ENCODE data around the gene TIMM13. TPM values are rescaled to one million over a fixed set of nuclear protein-coding genes. Genes with fewer than 3 reads are reported as not detected.

The TIMM13 gene
- polyA plus RNA-seq, 1 donor (not counting 4 experiments of a cell fraction or from before 2014, with no cell fraction given), result 45.0 TPM

- Histone ChIP-seq H3K27ac (ENCODE audit: control insufficient read depth, insufficient read depth, low read length) (no peak overlapping the region), H3K9me3 (ENCODE audit: control insufficient read depth, low read depth, low read length) (no peaks in the 10 kb centered on the region), H3K36me3 (ENCODE audit: control insufficient read depth in 2 of 2, extremely low read depth in 1 of 2, insufficient read depth in 2 of 2, low read length in 2 of 2) (peaks cover 17 to 21% of the 10 kb centered on the region in 2 experiments), H3K4me1 (ENCODE audit: control insufficient read depth, extremely low read depth, insufficient read depth, low read length) (peaks cover 1% of the 10 kb centered on the region), H4K20me1 (ENCODE audit: control insufficient read depth, extremely low read depth, insufficient read depth, low read length) (no peaks in the 10 kb centered on the region), H3K9me1 (ENCODE audit: control insufficient read depth, extremely low read depth, insufficient read depth, low read length) (no peaks in the 10 kb centered on the region), H2AFZ (ENCODE audit: control insufficient read depth, low read length) (no peak overlapping the region), H3K4me2 (ENCODE audit: control insufficient read depth, extremely low read depth, insufficient read depth, low read depth, low read length) (no peak overlapping the region), H3K4me3 (ENCODE audit: control insufficient read depth in 2 of 3, extremely low read depth in 1 of 3, insufficient read depth in 2 of 3, low read depth in 1 of 3, low read length in 3 of 3) (no peak overlapping the region), H3K9ac (ENCODE audit: control insufficient read depth, extremely low read depth, insufficient read depth, low read length) (no peak overlapping the region), H3K27me3 (ENCODE audit: control insufficient read depth, extremely low read depth, insufficient read depth, low read length) (no peaks in the 10 kb centered on the region), H3K79me2 (ENCODE audit: control insufficient read depth, insufficient read depth, low read length) (peaks cover 9% of the 10 kb centered on the region)
- FAIRE-seq (no peak), DNase-seq (ENCODE audit: low read depth, low spot score) (no peak)
- TF ChIP-seq, protein P1, sequence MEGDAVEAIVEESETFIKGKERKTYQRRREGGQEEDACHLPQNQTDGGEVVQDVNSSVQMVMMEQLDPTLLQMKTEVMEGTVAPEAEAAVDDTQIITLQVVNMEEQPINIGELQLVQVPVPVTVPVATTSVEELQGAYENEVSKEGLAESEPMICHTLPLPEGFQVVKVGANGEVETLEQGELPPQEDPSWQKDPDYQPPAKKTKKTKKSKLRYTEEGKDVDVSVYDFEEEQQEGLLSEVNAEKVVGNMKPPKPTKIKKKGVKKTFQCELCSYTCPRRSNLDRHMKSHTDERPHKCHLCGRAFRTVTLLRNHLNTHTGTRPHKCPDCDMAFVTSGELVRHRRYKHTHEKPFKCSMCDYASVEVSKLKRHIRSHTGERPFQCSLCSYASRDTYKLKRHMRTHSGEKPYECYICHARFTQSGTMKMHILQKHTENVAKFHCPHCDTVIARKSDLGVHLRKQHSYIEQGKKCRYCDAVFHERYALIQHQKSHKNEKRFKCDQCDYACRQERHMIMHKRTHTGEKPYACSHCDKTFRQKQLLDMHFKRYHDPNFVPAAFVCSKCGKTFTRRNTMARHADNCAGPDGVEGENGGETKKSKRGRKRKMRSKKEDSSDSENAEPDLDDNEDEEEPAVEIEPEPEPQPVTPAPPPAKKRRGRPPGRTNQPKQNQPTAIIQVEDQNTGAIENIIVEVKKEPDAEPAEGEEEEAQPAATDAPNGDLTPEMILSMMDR (optimal IDR thresholded peaks at IDR 0.05 in 1 of 3, IDR thresholded peaks at IDR 0.05 in 1 of 3, conservative IDR thresholded peaks at IDR 0.05 in 1 of 3; ENCODE audit: extremely low read depth in 1 of 3, insufficient read depth in 2 of 3, low read length in 3 of 3), result no peak
- TF ChIP-seq EZH2 (IDR thresholded peaks at IDR 0.05; ENCODE audit: low read length), result no peak
- dilution Hi-C loops (cut with MboI; ENCODE audit: extremely low pct_ligation_motif_present, low sequenced_read_pairs), result no loop called here
Measured at GRCh38 chr19:2433854-2434253, 6.5 kb upstream of the TIMM13 start.

- Histone ChIP-seq H3K4me3 (ENCODE audit: control insufficient read depth in 2 of 3, extremely low read depth in 1 of 3, insufficient read depth in 2 of 3, low read depth in 1 of 3, low read length in 3 of 3) (no peak overlapping the region), H3K9ac (ENCODE audit: control insufficient read depth, extremely low read depth, insufficient read depth, low read length) (no peak overlapping the region), H3K4me2 (ENCODE audit: control insufficient read depth, extremely low read depth, insufficient read depth, low read depth, low read length) (no peak overlapping the region), H3K27ac (ENCODE audit: control insufficient read depth, insufficient read depth, low read length) (no peak overlapping the region), H3K9me3 (ENCODE audit: control insufficient read depth, low read depth, low read length) (no peaks in the 10 kb centered on the region), H4K20me1 (ENCODE audit: control insufficient read depth, extremely low read depth, insufficient read depth, low read length) (no peaks in the 10 kb centered on the region), H3K9me1 (ENCODE audit: control insufficient read depth, extremely low read depth, insufficient read depth, low read length) (no peaks in the 10 kb centered on the region), H2AFZ (ENCODE audit: control insufficient read depth, low read length) (no peak overlapping the region), H3K4me1 (ENCODE audit: control insufficient read depth, extremely low read depth, insufficient read depth, low read length) (peaks cover 11% of the 10 kb centered on the region), H3K79me2 (ENCODE audit: control insufficient read depth, insufficient read depth, low read length) (peaks cover under 1% of the 10 kb centered on the region), H3K36me3 (ENCODE audit: control insufficient read depth in 2 of 2, extremely low read depth in 1 of 2, insufficient read depth in 2 of 2, low read length in 2 of 2) (peaks cover 5 to 15% of the 10 kb centered on the region in 2 experiments), H3K27me3 (ENCODE audit: control insufficient read depth, extremely low read depth, insufficient read depth, low read length) (no peaks in the 10 kb centered on the region)
- DNase-seq (ENCODE audit: low read depth, low spot score) (no peak), FAIRE-seq (no peak)
- dilution Hi-C loops (cut with MboI; ENCODE audit: extremely low pct_ligation_motif_present, low sequenced_read_pairs), result no loop called here
- TF ChIP-seq EZH2 (IDR thresholded peaks at IDR 0.05; ENCODE audit: low read length), result no peak
- TF ChIP-seq, protein P1 (optimal IDR thresholded peaks at IDR 0.05 in 1 of 3, IDR thresholded peaks at IDR 0.05 in 1 of 3, conservative IDR thresholded peaks at IDR 0.05 in 1 of 3; ENCODE audit: extremely low read depth in 1 of 3, insufficient read depth in 2 of 3, low read length in 3 of 3), result no peak
Measured at GRCh38 chr19:2432131-2432848, 4.9 kb upstream of the TIMM13 start.
